ENCODE results near the gene SAMD7.

SAMD7 gene, protein sequence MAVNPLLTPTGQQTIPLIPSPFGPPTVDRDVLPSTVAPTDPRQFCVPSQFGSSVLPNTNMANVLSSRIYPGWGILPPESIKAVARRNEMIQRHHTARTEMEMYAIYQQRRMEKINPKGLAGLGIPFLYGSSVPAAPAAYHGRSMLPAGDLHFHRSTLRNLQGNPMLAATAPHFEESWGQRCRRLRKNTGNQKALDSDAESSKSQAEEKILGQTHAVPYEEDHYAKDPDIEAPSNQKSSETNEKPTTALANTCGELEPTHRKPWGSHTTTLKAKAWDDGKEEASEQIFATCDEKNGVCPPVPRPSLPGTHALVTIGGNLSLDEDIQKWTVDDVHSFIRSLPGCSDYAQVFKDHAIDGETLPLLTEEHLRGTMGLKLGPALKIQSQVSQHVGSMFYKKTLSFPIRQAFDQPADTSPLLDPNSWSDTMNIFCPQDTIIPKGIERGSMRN

DNA sequence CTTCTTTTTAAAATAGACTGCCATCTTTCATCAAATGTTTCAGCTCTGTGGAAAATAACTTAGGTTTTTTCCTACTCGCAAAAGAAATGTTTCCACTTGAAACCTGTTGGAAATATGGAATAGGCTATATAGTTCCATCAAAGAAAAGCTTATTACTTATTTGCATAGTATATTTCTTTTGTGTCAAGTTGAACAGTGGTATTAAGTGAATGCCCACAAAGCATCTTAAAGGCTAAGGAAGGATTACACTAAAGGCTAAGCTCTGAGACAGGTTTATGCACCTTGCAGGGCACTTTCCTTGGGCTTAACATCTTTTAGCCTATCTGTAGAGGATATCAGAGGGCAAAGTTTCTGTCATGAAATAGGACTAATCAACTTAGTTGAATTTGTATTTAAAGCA lies at the start of gene SAMD7:
SAMD7 (plus strand) TSS at position 301 of the 400 bp plus-strand sequence. CDS start 7,927 bp downstream, outside the sequence.
- TF ChIP-seq, protein P1, sequence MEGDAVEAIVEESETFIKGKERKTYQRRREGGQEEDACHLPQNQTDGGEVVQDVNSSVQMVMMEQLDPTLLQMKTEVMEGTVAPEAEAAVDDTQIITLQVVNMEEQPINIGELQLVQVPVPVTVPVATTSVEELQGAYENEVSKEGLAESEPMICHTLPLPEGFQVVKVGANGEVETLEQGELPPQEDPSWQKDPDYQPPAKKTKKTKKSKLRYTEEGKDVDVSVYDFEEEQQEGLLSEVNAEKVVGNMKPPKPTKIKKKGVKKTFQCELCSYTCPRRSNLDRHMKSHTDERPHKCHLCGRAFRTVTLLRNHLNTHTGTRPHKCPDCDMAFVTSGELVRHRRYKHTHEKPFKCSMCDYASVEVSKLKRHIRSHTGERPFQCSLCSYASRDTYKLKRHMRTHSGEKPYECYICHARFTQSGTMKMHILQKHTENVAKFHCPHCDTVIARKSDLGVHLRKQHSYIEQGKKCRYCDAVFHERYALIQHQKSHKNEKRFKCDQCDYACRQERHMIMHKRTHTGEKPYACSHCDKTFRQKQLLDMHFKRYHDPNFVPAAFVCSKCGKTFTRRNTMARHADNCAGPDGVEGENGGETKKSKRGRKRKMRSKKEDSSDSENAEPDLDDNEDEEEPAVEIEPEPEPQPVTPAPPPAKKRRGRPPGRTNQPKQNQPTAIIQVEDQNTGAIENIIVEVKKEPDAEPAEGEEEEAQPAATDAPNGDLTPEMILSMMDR (IDR thresholded peaks at IDR 0.05; ENCODE audit: borderline replicate concordance, control extremely low read depth, extremely low read depth, insufficient read depth, missing control alignments) = no peak
- DNase-seq (ENCODE audit: low spot score) = no peak
- in situ Hi-C loops (cut with MboI; ENCODE audit: low sequenced_read_pairs, unreplicated experiment) = no loop called here

- TF ChIP-seq, protein P1 (IDR thresholded peaks at IDR 0.05; ENCODE audit: borderline replicate concordance, control extremely low read depth, extremely low read depth, insufficient read depth, missing control alignments) = no peak
- in situ Hi-C loops (cut with MboI; ENCODE audit: low sequenced_read_pairs, unreplicated experiment) = no loop called here
- DNase-seq (ENCODE audit: low spot score) = no peak
These were observed 49.5 kb upstream of the SAMD7 start for GRCh38 chr3:169861871-169862270.

DNA sequence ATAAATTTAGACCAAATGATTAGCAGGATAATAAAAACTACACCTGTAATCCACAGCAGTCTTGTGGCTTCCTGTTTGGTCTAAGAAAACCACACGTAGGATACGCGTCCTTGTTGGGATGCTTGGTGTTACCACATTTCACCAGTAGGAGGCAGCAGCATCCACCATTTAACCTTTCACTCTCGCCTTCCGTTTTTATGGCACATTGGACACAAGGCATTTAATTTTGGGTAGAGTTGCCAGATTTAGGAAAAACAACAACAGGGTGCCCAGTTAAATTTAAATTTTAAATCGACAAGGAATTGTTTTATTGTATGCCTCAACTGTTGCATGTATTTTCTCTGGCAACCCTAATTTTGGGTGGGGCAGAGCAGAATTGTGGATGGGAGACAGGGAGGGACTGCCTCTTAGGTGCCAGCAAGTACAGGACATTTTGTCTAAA lies 47.9 kb upstream of the SAMD7 start:
- peak; percentile 65 for DNase-seq (ENCODE audit: low spot score)
- TF ChIP-seq, protein P1 (IDR thresholded peaks at IDR 0.05; ENCODE audit: borderline replicate concordance, control extremely low read depth, extremely low read depth, insufficient read depth, missing control alignments) = peak; percentile 79
- in situ Hi-C loops (cut with MboI; ENCODE audit: low sequenced_read_pairs, unreplicated experiment) = no loop called here

DNA sequence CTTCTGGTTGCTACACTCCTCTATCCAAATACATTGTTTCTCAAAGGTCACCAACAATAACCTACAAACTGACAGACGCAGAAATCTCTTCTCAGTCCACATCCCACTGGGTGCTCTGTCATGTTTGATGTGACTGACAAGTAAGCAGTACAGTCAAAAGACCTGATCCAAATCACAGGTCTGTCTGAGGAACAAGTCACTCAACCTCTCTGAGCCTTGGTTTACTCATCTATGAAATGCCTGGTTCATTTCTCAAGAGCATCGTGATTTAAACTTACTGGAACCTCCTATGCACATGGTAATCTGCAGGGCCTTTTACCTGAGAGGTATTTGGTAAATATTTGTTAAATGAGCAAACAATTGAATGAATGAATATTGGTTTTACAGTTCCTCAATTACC lies 47.1 kb upstream of the SAMD7 start:
- TF ChIP-seq, protein P1 (IDR thresholded peaks at IDR 0.05; ENCODE audit: borderline replicate concordance, control extremely low read depth, extremely low read depth, insufficient read depth, missing control alignments) = no peak
- in situ Hi-C loops (cut with MboI; ENCODE audit: low sequenced_read_pairs, unreplicated experiment) = no loop called here
- no peak for DNase-seq (ENCODE audit: low spot score)

- in situ Hi-C loops (cut with MboI; ENCODE audit: low sequenced_read_pairs, unreplicated experiment) = no loop called here
- no peak for DNase-seq (ENCODE audit: low spot score)
- TF ChIP-seq, protein P1 (IDR thresholded peaks at IDR 0.05; ENCODE audit: borderline replicate concordance, control extremely low read depth, extremely low read depth, insufficient read depth, missing control alignments) = no peak
These were observed 46.1 kb upstream of the SAMD7 start for GRCh38 chr3:169865176-169865767.

DNA sequence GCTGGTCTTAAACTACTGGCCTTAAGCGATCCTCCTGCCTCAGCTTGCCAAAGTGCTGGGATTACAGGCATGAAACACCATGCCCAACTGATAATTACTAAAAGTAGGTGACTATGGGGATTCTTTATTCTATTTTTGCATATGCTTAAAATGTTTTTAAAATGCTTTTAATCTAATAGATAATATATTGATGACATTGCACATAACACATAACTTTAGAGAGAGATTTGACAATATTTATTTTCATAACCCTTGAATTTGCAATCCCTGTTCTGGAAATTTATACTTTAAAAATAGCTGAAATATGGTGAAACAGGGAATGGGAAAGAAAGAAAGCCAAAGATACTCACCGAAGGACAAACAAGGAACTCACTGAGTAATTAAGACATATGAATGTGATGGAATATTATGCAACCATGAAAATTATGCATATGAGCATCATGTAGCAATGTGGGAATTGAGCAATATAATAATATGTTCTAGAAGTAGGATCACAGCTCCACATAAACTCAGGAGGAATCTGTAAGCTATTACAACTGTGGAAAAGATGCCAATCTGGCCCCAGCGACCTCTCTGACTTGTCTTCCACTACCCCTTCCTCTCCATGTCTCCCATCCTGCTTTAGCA lies 43.7 kb upstream of the SAMD7 start:
- in situ Hi-C loops (cut with MboI; ENCODE audit: low sequenced_read_pairs, unreplicated experiment) = no loop called here

More for the DNA sequence above, 43.7 kb upstream of the SAMD7 start:
- DNase-seq (ENCODE audit: low spot score) = no peak
- TF ChIP-seq, protein P1 (IDR thresholded peaks at IDR 0.05; ENCODE audit: borderline replicate concordance, control extremely low read depth, extremely low read depth, insufficient read depth, missing control alignments) = no peak
